ENCODE measurements around the gene SPRED1.
"Not testable (repeated sequence)": the region's sequence is repeated elsewhere in the genome, so short reads cannot be mapped to it uniquely, and the experiment has no call there.

SPRED1 gene

GRCh38 chr15:38277281-38277680 is 24.6 kb downstream of the SPRED1 start:
- peaks cover 70% of the 10 kb centered on the region for H3K36me3 Mint-ChIP-seq (ENCODE audit: low read depth)
- H3K27me3 Mint-ChIP-seq; H3K4me3 Mint-ChIP-seq; H3K27ac Mint-ChIP-seq; H3K9me3 Mint-ChIP-seq; intact Hi-C loops (cut with micrococcal nuclease): not testable (repeated sequence)
- peaks cover 28% of the 10 kb centered on the region for H3K4me1 Mint-ChIP-seq (ENCODE audit: low read depth)

- no peak overlapping the region for H3K4me3 Mint-ChIP-seq
- no peak overlapping the region for H3K27ac Mint-ChIP-seq
- peaks cover 72% of the 10 kb centered on the region for H3K36me3 Mint-ChIP-seq (ENCODE audit: low read depth)
- no peaks in the 10 kb centered on the region for H3K27me3 Mint-ChIP-seq
- peaks cover 42% of the 10 kb centered on the region for H3K4me1 Mint-ChIP-seq (ENCODE audit: low read depth)
- H3K9me3 Mint-ChIP-seq = peaks cover 10% of the 10 kb centered on the region
- intact Hi-C loops (cut with micrococcal nuclease) = loop anchor here (10.0 kb wide), 1 partner anchor 74 kb away; no protein-coding TSS in a partner anchor
Observed at GRCh38 chr15:38281031-38281430, 28.4 kb downstream of the SPRED1 start.

GRCh38 chr15:38283010-38283409 is 30.4 kb downstream of the SPRED1 start:
- Mint-ChIP-seq H3K27ac (peak overlapping the region; percentile 37), H3K4me3 (no peak overlapping the region), H3K9me3 (peaks cover 10% of the 10 kb centered on the region), H3K4me1 (ENCODE audit: low read depth) (peaks cover 46% of the 10 kb centered on the region), H3K36me3 (ENCODE audit: low read depth) (peaks cover 73% of the 10 kb centered on the region), H3K27me3 (no peaks in the 10 kb centered on the region)
- intact Hi-C loops (cut with micrococcal nuclease) = loop anchor here (10.0 kb wide), 1 partner anchor 72 kb away; no protein-coding TSS in a partner anchor

GRCh38 chr15:38285456-38285855 is 32.8 kb downstream of the SPRED1 start:
- intact Hi-C loops (cut with micrococcal nuclease) = loop anchor here (10.0 kb wide), 1 partner anchor 69 kb away; no protein-coding TSS in a partner anchor
- H3K9me3 Mint-ChIP-seq = peaks cover 15% of the 10 kb centered on the region
- H3K4me3 Mint-ChIP-seq = no peak overlapping the region
- H3K36me3 Mint-ChIP-seq (ENCODE audit: low read depth) = peaks cover 85% of the 10 kb centered on the region
- peaks cover 51% of the 10 kb centered on the region for H3K4me1 Mint-ChIP-seq (ENCODE audit: low read depth)
- H3K27me3 Mint-ChIP-seq = no peaks in the 10 kb centered on the region
- no peak overlapping the region for H3K27ac Mint-ChIP-seq

GRCh38 chr15:38294126-38294525 is 41.5 kb downstream of the SPRED1 start:
- H3K4me1 Mint-ChIP-seq (ENCODE audit: low read depth) = peaks cover 40% of the 10 kb centered on the region
- no peak overlapping the region for H3K27ac Mint-ChIP-seq
- peaks cover 12% of the 10 kb centered on the region for H3K9me3 Mint-ChIP-seq
- no peaks in the 10 kb centered on the region for H3K27me3 Mint-ChIP-seq
- intact Hi-C loops (cut with micrococcal nuclease) = no loop called here
- peaks cover 65% of the 10 kb centered on the region for H3K36me3 Mint-ChIP-seq (ENCODE audit: low read depth)
- H3K4me3 Mint-ChIP-seq = no peak overlapping the region

- Mint-ChIP-seq H3K4me3 (no peak overlapping the region), H3K27ac (no peak overlapping the region), H3K4me1 (ENCODE audit: low read depth) (peaks cover 30% of the 10 kb centered on the region), H3K9me3 (no peaks in the 10 kb centered on the region), H3K36me3 (ENCODE audit: low read depth) (peaks cover 65% of the 10 kb centered on the region), H3K27me3 (no peaks in the 10 kb centered on the region)
- intact Hi-C loops (cut with micrococcal nuclease) = loop anchor here (5.0 kb wide), 1 partner anchor 36 kb away; no protein-coding TSS in a partner anchor
Observed at GRCh38 chr15:38297623-38298388, 45.2 kb downstream of the SPRED1 start.

GRCh38 chr15:38299216-38299615 is 46.6 kb downstream of the SPRED1 start:
- Mint-ChIP-seq H3K27ac (no peak overlapping the region), H3K4me1 (ENCODE audit: low read depth) (peaks cover 23% of the 10 kb centered on the region), H3K36me3 (ENCODE audit: low read depth) (peaks cover 69% of the 10 kb centered on the region), H3K4me3 (no peak overlapping the region), H3K27me3 (no peaks in the 10 kb centered on the region), H3K9me3 (no peaks in the 10 kb centered on the region)
- intact Hi-C loops (cut with micrococcal nuclease) = loop anchor here (5.0 kb wide), 1 partner anchor 37 kb away; no protein-coding TSS in a partner anchor

- H3K4me3 Mint-ChIP-seq = no peak overlapping the region
- intact Hi-C loops (cut with micrococcal nuclease) = no loop called here
- no peaks in the 10 kb centered on the region for H3K9me3 Mint-ChIP-seq
- peaks cover 81% of the 10 kb centered on the region for H3K36me3 Mint-ChIP-seq (ENCODE audit: low read depth)
- peaks cover 32% of the 10 kb centered on the region for H3K4me1 Mint-ChIP-seq (ENCODE audit: low read depth)
- H3K27me3 Mint-ChIP-seq = no peaks in the 10 kb centered on the region
- H3K27ac Mint-ChIP-seq = peak overlapping the region; percentile 11
Observed at GRCh38 chr15:38300395-38300794, 47.8 kb downstream of the SPRED1 start.

- Mint-ChIP-seq H3K4me3 (no peak overlapping the region), H3K27ac (no peak overlapping the region), H3K27me3 (no peaks in the 10 kb centered on the region), H3K9me3 (no peaks in the 10 kb centered on the region), H3K36me3 (ENCODE audit: low read depth) (peaks cover 99% of the 10 kb centered on the region), H3K4me1 (ENCODE audit: low read depth) (peaks cover 45% of the 10 kb centered on the region)
- intact Hi-C loops (cut with micrococcal nuclease) = no loop called here
Observed at GRCh38 chr15:38304481-38304880, 51.8 kb downstream of the SPRED1 start.

GRCh38 chr15:38307251-38307650 is 54.6 kb downstream of the SPRED1 start:
- intact Hi-C loops (cut with micrococcal nuclease) = no loop called here
- Mint-ChIP-seq H3K9me3 (no peaks in the 10 kb centered on the region), H3K27ac (peak overlapping the region; percentile 26), H3K4me3 (no peak overlapping the region), H3K36me3 (ENCODE audit: low read depth) (peaks cover 99% of the 10 kb centered on the region), H3K4me1 (ENCODE audit: low read depth) (peaks cover 54% of the 10 kb centered on the region), H3K27me3 (no peaks in the 10 kb centered on the region)

- Mint-ChIP-seq H3K36me3 (ENCODE audit: low read depth) (peaks cover 99% of the 10 kb centered on the region), H3K4me1 (ENCODE audit: low read depth) (peaks cover 56% of the 10 kb centered on the region), H3K9me3 (no peaks in the 10 kb centered on the region), H3K4me3 (no peak overlapping the region), H3K27me3 (no peaks in the 10 kb centered on the region), H3K27ac (no peak overlapping the region)
- intact Hi-C loops (cut with micrococcal nuclease) = no loop called here
Observed at GRCh38 chr15:38307861-38308641, 55.4 kb downstream of the SPRED1 start.

- Mint-ChIP-seq H3K27ac (no peak overlapping the region), H3K27me3 (no peaks in the 10 kb centered on the region), H3K36me3 (ENCODE audit: low read depth) (peaks cover 92% of the 10 kb centered on the region), H3K4me3 (no peak overlapping the region), H3K4me1 (ENCODE audit: low read depth) (peaks cover 57% of the 10 kb centered on the region), H3K9me3 (no peaks in the 10 kb centered on the region)
- intact Hi-C loops (cut with micrococcal nuclease) = no loop called here
Observed at GRCh38 chr15:38308797-38309196, 56.2 kb downstream of the SPRED1 start.

- H3K27me3 Mint-ChIP-seq = no peaks in the 10 kb centered on the region
- no peak overlapping the region for H3K27ac Mint-ChIP-seq
- H3K4me1 Mint-ChIP-seq (ENCODE audit: low read depth) = peaks cover 36% of the 10 kb centered on the region
- peaks cover 80% of the 10 kb centered on the region for H3K36me3 Mint-ChIP-seq (ENCODE audit: low read depth)
- no peaks in the 10 kb centered on the region for H3K9me3 Mint-ChIP-seq
- no peak overlapping the region for H3K4me3 Mint-ChIP-seq
- intact Hi-C loops (cut with micrococcal nuclease) = no loop called here
Observed at GRCh38 chr15:38312190-38312589, 59.6 kb downstream of the SPRED1 start.

- Mint-ChIP-seq H3K4me1 (ENCODE audit: low read depth) (peaks cover 29% of the 10 kb centered on the region), H3K27ac (no peak overlapping the region), H3K4me3 (no peak overlapping the region), H3K36me3 (ENCODE audit: low read depth) (peaks cover 56% of the 10 kb centered on the region), H3K27me3 (no peaks in the 10 kb centered on the region), H3K9me3 (no peaks in the 10 kb centered on the region)
- intact Hi-C loops (cut with micrococcal nuclease) = no loop called here
Observed at GRCh38 chr15:38316311-38316710, 63.7 kb downstream of the SPRED1 start.
